HCT116 (cell line): ENCODE data around the gene RNF227. TPM values are rescaled to one million over a fixed set of nuclear protein-coding genes. Genes with fewer than 3 reads are reported as not detected.
A peak's percentile ranks its signal among the peaks of the same experiment; 100 is the strongest.

Experiments used
- ATAC-seq: fragments of 200-7000 bp; cut with Tn5 transposase; 2 replicates; pipeline ENCODE4 v1.9.1; 2020; ENCODE audit warnings: mild to moderate bottlenecking, moderate library complexity
- BruUV-seq: library from RNA; stranded (reverse); fragments of 400-500 nt; replicated peaks from 2 replicates; lab custom pipeline; 2021; lab: Mats Ljungman, UMichigan
- CTCF ChIA-PET: fragments of 300-600 bp; sonication (Branson Sonifier 250); formaldehyde crosslinking; loops from one replicate; lab custom pipeline; 2021; ENCODE audit warnings: antibody characterized with exemption; lab: Charles Lee
- POLR2A ChIA-PET: fragments of 300-600, 350-600 bp; sonication (Branson Sonifier 250); formaldehyde crosslinking; loops from one replicate; lab custom pipeline; 2021; ENCODE audit warnings: antibody characterized with exemption; lab: Charles Lee
- RAD21 ChIA-PET, 2 experiments: fragments of 300-600 bp; sonication (Branson Sonifier 250); formaldehyde crosslinking; loops; one replicate each; lab custom pipeline; 2023; ENCODE audit warnings: low total read pairs in 2 of 2; ENCODE audit not compliant: uncharacterized antibody in 2 of 2, unreplicated experiment in 2 of 2, low non-redundant PET in 1 of 2; lab: Charles Lee
- DNase-seq: peaks from one replicate; pipeline ENCODE4 v3.0.0-alpha.2; 2010; ENCODE audit warnings: low read depth, low spot score
- H2AFZ ChIP-seq: fragments of 200-600 bp; shearing (Covaris generic), sonication (generic); 2 replicates; pipeline ENCODE4 v1.6.1; 2017; ENCODE audit warnings: low read depth, mixed run types, mixed read lengths, antibody characterized with exemption, low read length; ENCODE audit not compliant: poor library complexity, severe bottlenecking
- H3K27ac ChIP-seq: 2 replicates; pipeline ENCODE4 v1.5.1; 2012; ENCODE audit warnings: low read depth, low read length
- H3K27me3 ChIP-seq: fragments of 200-600 bp; sonication (generic); 2 replicates; pipeline ENCODE4 v1.6.1; 2016; ENCODE audit warnings: mixed run types, low read length, mixed read lengths; ENCODE audit not compliant: insufficient read depth
- H3K36me3 ChIP-seq, 2 experiments: fragments of 200-500 bp in 1 of 2; fragments of 200-600 bp in 1 of 2; sonication (Bioruptor generic) in 1 of 2; sonication (generic) in 1 of 2; 2 replicates each; pipeline versions ENCODE4 v1.5.1 to v1.6.1; 2014 to 2016; ENCODE audit warnings: low read length in 2 of 2, inconsistent platforms in 1 of 2, mixed read lengths in 1 of 2, mixed run types in 1 of 2; ENCODE audit not compliant: insufficient read depth in 2 of 2, control insufficient read depth in 1 of 2
- H3K4me1 ChIP-seq, 2 experiments: fragments of 200-600 bp in 1 of 2; sonication (generic) in 1 of 2; 2 replicates each; pipeline versions ENCODE4 v1.5.1 to v1.6.1; 2012 to 2017; ENCODE audit warnings: low read length in 2 of 2, inconsistent platforms in 1 of 2, mild to moderate bottlenecking in 1 of 2, mixed read lengths in 1 of 2, mixed run types in 1 of 2, moderate library complexity in 1 of 2; ENCODE audit not compliant: insufficient read depth in 2 of 2, control insufficient read depth in 1 of 2
- H3K4me2 ChIP-seq: fragments of 200-600 bp; sonication (generic); 2 replicates; pipeline ENCODE4 v1.6.1; 2017; ENCODE audit warnings: mixed run types, low read length, mixed read lengths
- H3K4me3 ChIP-seq, 2 experiments: fragments of 200-600 bp in 1 of 2; sonication (generic) in 1 of 2; replicated peaks in 1 of 2; 2 replicates each; pipeline ENCODE4 v1.5.1; 2011 to 2016; ENCODE audit warnings: low read length in 2 of 2, control low read depth in 1 of 2, low read depth in 1 of 2, mild to moderate bottlenecking in 1 of 2, mixed read lengths in 1 of 2, mixed run types in 1 of 2
- H3K79me2 ChIP-seq: fragments of 200-600 bp; sonication (generic); 2 replicates; pipeline ENCODE4 v1.6.1; 2017; ENCODE audit warnings: mild to moderate bottlenecking, mixed run types, low read length, moderate library complexity, mixed read lengths; ENCODE audit not compliant: insufficient read depth
- H3K9ac ChIP-seq: fragments of 200-600 bp; sonication (generic); 2 replicates; pipeline ENCODE4 v1.6.1; 2016; ENCODE audit warnings: low read length, mixed read lengths
- H3K9me2 ChIP-seq: fragments of 200-600 bp; sonication (generic), shearing (Covaris generic); 2 replicates; pipeline ENCODE4 v1.6.1; 2017; ENCODE audit warnings: mixed run types, mild to moderate bottlenecking, moderate library complexity; ENCODE audit not compliant: insufficient read depth
- H3K9me3 ChIP-seq, 2 experiments: fragments of 200-500 bp in 1 of 2; fragments of 200-600 bp in 1 of 2; sonication (Bioruptor generic) in 1 of 2; sonication (generic) in 1 of 2; 2 replicates each; pipeline ENCODE4 v1.6.1; 2014 to 2017; ENCODE audit warnings: low read length in 2 of 2, mixed read lengths in 2 of 2, inconsistent platforms in 1 of 2, low read depth in 1 of 2, mild to moderate bottlenecking in 1 of 2, mixed run types in 1 of 2, moderate library complexity in 1 of 2; ENCODE audit not compliant: control insufficient read depth in 1 of 2, insufficient read depth in 1 of 2
- H4K20me1 ChIP-seq: fragments of 200-600 bp; sonication (generic), shearing (Covaris generic); 2 replicates; pipeline ENCODE4 v1.6.1; 2017; ENCODE audit warnings: mixed run types, mild to moderate bottlenecking, moderate library complexity; ENCODE audit not compliant: insufficient read depth
- CBX3 ChIP-seq: IDR thresholded peaks from 2 replicates; pipeline ENCODE4 v1.6.1; 2012; ENCODE audit warnings: low read depth
- CEBPB ChIP-seq: IDR thresholded peaks from 2 replicates; pipeline ENCODE4 v1.6.1; 2012; ENCODE audit warnings: low read depth
- EGR1 ChIP-seq: IDR thresholded peaks from 2 replicates; pipeline ENCODE4 v1.6.1; 2012; ENCODE audit warnings: low read depth
- ELF1 ChIP-seq: IDR thresholded peaks from 2 replicates; pipeline ENCODE4 v1.6.1; 2012; ENCODE audit warnings: low read depth, borderline replicate concordance
- EZH2phosphoT487 ChIP-seq: fragments of 200-600 bp; IDR thresholded peaks from 2 replicates; pipeline ENCODE4 v1.6.1; 2018; ENCODE audit warnings: antibody characterized with exemption, borderline replicate concordance
- MAX ChIP-seq: IDR thresholded peaks from 2 replicates; pipeline ENCODE4 v1.6.1; 2012
- POLR2A ChIP-seq: IDR thresholded peaks from 2 replicates; pipeline ENCODE4 v1.7.0; 2011; ENCODE audit warnings: borderline replicate concordance; ENCODE audit not compliant: insufficient read depth, insufficient read length; ENCODE audit errors: extremely low read depth
- POLR2AphosphoS5 ChIP-seq: IDR thresholded peaks from 2 replicates; pipeline ENCODE4 v1.6.1; 2011; ENCODE audit warnings: mild to moderate bottlenecking, low read depth, low read length, moderate library complexity
- RAD21 ChIP-seq: IDR thresholded peaks from 2 replicates; pipeline ENCODE4 v1.6.1; 2012; ENCODE audit warnings: low read depth, mild to moderate bottlenecking
- REST ChIP-seq: IDR thresholded peaks from 2 replicates; pipeline ENCODE4 v1.6.1; 2012; ENCODE audit warnings: low read depth
- SP1 ChIP-seq: IDR thresholded peaks from 2 replicates; pipeline ENCODE4 v1.6.1; 2012; ENCODE audit warnings: low read depth
- SRF ChIP-seq: IDR thresholded peaks from 2 replicates; pipeline ENCODE4 v1.6.1; 2012; ENCODE audit warnings: low read depth
- TCF7L2 ChIP-seq: IDR thresholded peaks from 2 replicates; pipeline ENCODE4 v1.7.0; 2011; ENCODE audit warnings: borderline replicate concordance, inconsistent platforms; ENCODE audit not compliant: insufficient read depth, insufficient read length; ENCODE audit errors: extremely low read depth
- ZFX ChIP-seq: fragments of 450-650 bp; IDR thresholded peaks from 2 replicates; pipeline ENCODE4 v1.6.1; 2017
- intact Hi-C: fragments of 100-400 bp; cut with micrococcal nuclease; formaldehyde crosslinking; loops from 2 replicates; pipeline ENCODE4 v1.10.0; 2022
- total RNA-seq: library from RNA; stranded (reverse); gene quantifications from one replicate; pipeline ENCODE4 v1.2.1, GENCODE V29; 2021; ENCODE audit not compliant: unreplicated experiment
- TF ChIP-seq, protein P1 (sequence below): IDR thresholded peaks from 2 replicates; pipeline ENCODE4 v1.6.1; 2012
- TF ChIP-seq, protein P2 (sequence below): IDR thresholded peaks from 2 replicates; pipeline ENCODE4 v1.6.1; 2011; ENCODE audit warnings: mild to moderate bottlenecking, low read length, moderate library complexity; ENCODE audit not compliant: insufficient replicate concordance; ENCODE audit errors: extremely low read depth
- TF ChIP-seq, protein P3 (sequence below), 3 experiments: fragments of 200-600 bp in 1 of 3; sonication (generic) in 1 of 3; IDR thresholded peaks in 2 of 3; conservative IDR thresholded peaks in 1 of 3; 2 replicates each; pipeline ENCODE4 v1.5.1; 2012 to 2017; ENCODE audit warnings: low read depth in 2 of 3, low read length in 2 of 3, antibody characterized with exemption in 1 of 3, borderline replicate concordance in 1 of 3, control low read depth in 1 of 3, mild to moderate bottlenecking in 1 of 3, mixed read lengths in 1 of 3, mixed run types in 1 of 3, moderate library complexity in 1 of 3; ENCODE audit not compliant: insufficient read depth in 1 of 3

RNF227 gene
- total RNA-seq, 1 experiment from 2014 or later, result 0.74 TPM

GRCh38 chr17:7887038-7887481 lies 29.0 kb downstream of the RNF227 start:
- Histone ChIP-seq H3K9me3 (no peaks in the 10 kb centered on the region), H4K20me1 (no peaks in the 10 kb centered on the region), H3K4me1 (peaks cover 39 to 53% of the 10 kb centered on the region in 2 experiments), H3K79me2 (peaks cover 33% of the 10 kb centered on the region), H3K9ac (peak overlapping the region; percentile 86), H2AFZ (no peak overlapping the region), H3K27ac (peak overlapping the region; percentile 97), H3K4me3 (peak overlapping the region; percentile 56 to 82), H3K9me2 (no peaks in the 10 kb centered on the region), H3K27me3 (no peaks in the 10 kb centered on the region), H3K4me2 (peak overlapping the region; percentile 99), H3K36me3 (peaks cover 7 to 15% of the 10 kb centered on the region in 2 experiments; a peak in 2 of 4 replicates)
- intact Hi-C loops, result loop anchor here (1.0 to 2.0 kb wide), 2 partner anchors 30 to 52 kb away; partner anchors contain the start of genes KDM6B and NAA38
- no peak for DNase-seq
- ChIA-PET RAD21 (no interaction called here), POLR2A (no interaction called here), CTCF (interaction anchor here (1.0 kb wide), 1 partner anchor 20 kb away, joined by 3 read pairs; no protein-coding TSS in a partner anchor)
- ATAC-seq, result peak; percentile 3; the same call in 1 of the 2 replicates
- TSS peak; percentile 29 for BruUV-seq
- TF ChIP-seq RAD21, result no peak
- no peak for TF ChIP-seq ELF1
- no peak for TF ChIP-seq SRF
- TF ChIP-seq, protein P1, sequence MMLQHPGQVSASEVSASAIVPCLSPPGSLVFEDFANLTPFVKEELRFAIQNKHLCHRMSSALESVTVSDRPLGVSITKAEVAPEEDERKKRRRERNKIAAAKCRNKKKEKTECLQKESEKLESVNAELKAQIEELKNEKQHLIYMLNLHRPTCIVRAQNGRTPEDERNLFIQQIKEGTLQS, result no peak
- no peak for TF ChIP-seq EGR1
- TF ChIP-seq, protein P2, sequence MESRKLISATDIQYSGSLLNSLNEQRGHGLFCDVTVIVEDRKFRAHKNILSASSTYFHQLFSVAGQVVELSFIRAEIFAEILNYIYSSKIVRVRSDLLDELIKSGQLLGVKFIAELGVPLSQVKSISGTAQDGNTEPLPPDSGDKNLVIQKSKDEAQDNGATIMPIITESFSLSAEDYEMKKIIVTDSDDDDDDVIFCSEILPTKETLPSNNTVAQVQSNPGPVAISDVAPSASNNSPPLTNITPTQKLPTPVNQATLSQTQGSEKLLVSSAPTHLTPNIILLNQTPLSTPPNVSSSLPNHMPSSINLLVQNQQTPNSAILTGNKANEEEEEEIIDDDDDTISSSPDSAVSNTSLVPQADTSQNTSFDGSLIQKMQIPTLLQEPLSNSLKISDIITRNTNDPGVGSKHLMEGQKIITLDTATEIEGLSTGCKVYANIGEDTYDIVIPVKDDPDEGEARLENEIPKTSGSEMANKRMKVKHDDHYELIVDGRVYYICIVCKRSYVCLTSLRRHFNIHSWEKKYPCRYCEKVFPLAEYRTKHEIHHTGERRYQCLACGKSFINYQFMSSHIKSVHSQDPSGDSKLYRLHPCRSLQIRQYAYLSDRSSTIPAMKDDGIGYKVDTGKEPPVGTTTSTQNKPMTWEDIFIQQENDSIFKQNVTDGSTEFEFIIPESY, result no peak
- TF ChIP-seq TCF7L2, result no peak
- TF ChIP-seq CEBPB, result no peak
- no peak for TF ChIP-seq POLR2A
- TF ChIP-seq POLR2AphosphoS5, result no peak
- no peak for TF ChIP-seq CBX3
- no peak for TF ChIP-seq MAX
- TF ChIP-seq, protein P3, sequence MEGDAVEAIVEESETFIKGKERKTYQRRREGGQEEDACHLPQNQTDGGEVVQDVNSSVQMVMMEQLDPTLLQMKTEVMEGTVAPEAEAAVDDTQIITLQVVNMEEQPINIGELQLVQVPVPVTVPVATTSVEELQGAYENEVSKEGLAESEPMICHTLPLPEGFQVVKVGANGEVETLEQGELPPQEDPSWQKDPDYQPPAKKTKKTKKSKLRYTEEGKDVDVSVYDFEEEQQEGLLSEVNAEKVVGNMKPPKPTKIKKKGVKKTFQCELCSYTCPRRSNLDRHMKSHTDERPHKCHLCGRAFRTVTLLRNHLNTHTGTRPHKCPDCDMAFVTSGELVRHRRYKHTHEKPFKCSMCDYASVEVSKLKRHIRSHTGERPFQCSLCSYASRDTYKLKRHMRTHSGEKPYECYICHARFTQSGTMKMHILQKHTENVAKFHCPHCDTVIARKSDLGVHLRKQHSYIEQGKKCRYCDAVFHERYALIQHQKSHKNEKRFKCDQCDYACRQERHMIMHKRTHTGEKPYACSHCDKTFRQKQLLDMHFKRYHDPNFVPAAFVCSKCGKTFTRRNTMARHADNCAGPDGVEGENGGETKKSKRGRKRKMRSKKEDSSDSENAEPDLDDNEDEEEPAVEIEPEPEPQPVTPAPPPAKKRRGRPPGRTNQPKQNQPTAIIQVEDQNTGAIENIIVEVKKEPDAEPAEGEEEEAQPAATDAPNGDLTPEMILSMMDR (IDR thresholded peaks at IDR 0.05 in 2 of 3, conservative IDR thresholded peaks at IDR 0.05 in 1 of 3; ENCODE audit: borderline replicate concordance in 1 of 3, insufficient read depth in 1 of 3, low read depth in 2 of 3, low read length in 2 of 3), result no peak
- TF ChIP-seq REST, result no peak
- no peak for TF ChIP-seq EZH2phosphoT487
- TF ChIP-seq SP1, result no peak
- no peak for TF ChIP-seq ZFX
